Spinal cord (tissue), 10 donors: ENCODE data around the gene TBXAS1. TPM values are rescaled to one million over a fixed set of nuclear protein-coding genes. Genes with fewer than 3 reads are reported as not detected.

Source experiments
- DNase-seq, 6 donors: peaks; one replicate each; pipeline versions ENCODE4 v3.0.0 to v3.0.0-alpha.2; 2013 to 2015; ENCODE audit warnings: low spot score in 6 of 6, low read depth in 4 of 6
- H3K27ac ChIP-seq: one replicate; pipeline ENCODE4 v1.5.1; 2013; ENCODE audit warnings: low read depth, low read length, control low read depth
- H3K27me3 ChIP-seq: one replicate; pipeline ENCODE4 v1.6.1; 2013; ENCODE audit warnings: low read length; ENCODE audit not compliant: control insufficient read depth, insufficient read depth
- H3K36me3 ChIP-seq: one replicate; pipeline ENCODE4 v1.6.1; 2013; ENCODE audit warnings: low read length; ENCODE audit not compliant: control insufficient read depth, insufficient read depth
- H3K4me1 ChIP-seq: one replicate; pipeline ENCODE4 v1.6.1; 2013; ENCODE audit warnings: low read length; ENCODE audit not compliant: control insufficient read depth, insufficient read depth
- H3K4me3 ChIP-seq: one replicate; pipeline ENCODE4 v1.5.1; 2013; ENCODE audit warnings: low read depth, low read length, control low read depth
- H3K9me3 ChIP-seq: one replicate; pipeline ENCODE4 v1.6.1; 2013; ENCODE audit warnings: low read length; ENCODE audit not compliant: control insufficient read depth, insufficient read depth
- WGBS: methylation state at CpG from one replicate; pipeline ENCODE4 v1.1.5; 2013; ENCODE audit warnings: missing lambda C conversion rate; ENCODE audit not compliant: insufficient coverage; 5-methylcytosine and 5-hydroxymethylcytosine counted together
- polyA plus RNA-seq, 2 donors: library from polyadenylated mRNA; unstranded; fragments of 120-200 nt; gene quantifications; one replicate each; pipeline ENCODE4 v1.2.1, GENCODE V29; 2013; ENCODE audit not compliant: insufficient read length in 2 of 2
- total RNA-seq, 2 donors: library from RNA; depleted of rRNA in 1 of 2; stranded (reverse); fragments of 120-200 nt in 1 of 2; fragments of >200 nt in 1 of 2; gene quantifications; one replicate each; pipeline versions ENCODE4 v1.2.3 to v1.2.4, GENCODE V29; 2013 to 2014
- donor health status: healthy.

The TBXAS1 gene
- total and polyA plus RNA-seq, 4 donors = 8.1 to 11.9 (median 10.3) TPM

DNA sequence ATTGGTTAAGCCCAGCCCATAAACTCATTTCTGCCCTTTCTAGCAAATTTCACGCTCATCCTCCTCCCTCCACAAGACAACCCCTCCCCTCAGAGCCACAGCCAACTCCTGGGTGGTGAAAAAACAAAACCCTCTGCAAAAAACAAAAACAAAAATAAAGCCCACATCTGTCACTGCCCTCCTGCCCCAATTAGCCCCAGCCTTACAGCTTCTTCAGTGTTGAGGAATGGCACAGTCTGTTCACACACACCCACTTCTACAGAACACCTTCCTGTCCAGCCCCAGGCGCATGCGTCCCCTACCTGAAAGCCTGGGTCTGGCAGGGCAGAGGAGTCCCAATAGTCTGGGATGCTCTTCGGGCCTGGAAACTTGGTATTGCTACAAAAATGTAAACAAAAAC, 199.2 kb downstream of the TBXAS1 start:
- Histone ChIP-seq H3K27ac (no peak overlapping the region), H3K9me3 (no peaks in the 10 kb centered on the region), H3K27me3 (no peaks in the 10 kb centered on the region), H3K4me1 (no peaks in the 10 kb centered on the region), H3K4me3 (no peak overlapping the region), H3K36me3 (peaks cover 4% of the 10 kb centered on the region)
- 100% methylated on average over 1 of the region's 4 CpGs for WGBS
- DNase-seq = no peak

- no peaks in the 10 kb centered on the region for H3K4me1 ChIP-seq
- DNase-seq = no peak
- WGBS = no CpG with 5 or more reads among the region's 1 CpG
- H3K4me3 ChIP-seq = no peak overlapping the region
- H3K9me3 ChIP-seq = no peaks in the 10 kb centered on the region
- no peak overlapping the region for H3K27ac ChIP-seq
- H3K27me3 ChIP-seq = no peaks in the 10 kb centered on the region
- peaks cover 4% of the 10 kb centered on the region for H3K36me3 ChIP-seq
Observed at GRCh38 chr7:140029072-140029471, 200.0 kb downstream of the TBXAS1 start.

- WGBS = no CpG with 5 or more reads among the region's 1 CpG
- Histone ChIP-seq H3K4me1 (no peaks in the 10 kb centered on the region), H3K36me3 (no peaks in the 10 kb centered on the region), H3K4me3 (no peak overlapping the region), H3K27ac (no peak overlapping the region), H3K9me3 (no peaks in the 10 kb centered on the region), H3K27me3 (no peaks in the 10 kb centered on the region)
- no peak for DNase-seq
Observed at GRCh38 chr7:140031364-140031763, 202.3 kb downstream of the TBXAS1 start.

GRCh38 chr7:140033036-140033435, 204.0 kb downstream of the TBXAS1 start:
- DNase-seq = no peak
- no peak overlapping the region for H3K27ac ChIP-seq
- no peaks in the 10 kb centered on the region for H3K4me1 ChIP-seq
- WGBS = 71% methylated on average over 3 of the region's 8 CpGs
- H3K9me3 ChIP-seq = no peaks in the 10 kb centered on the region
- H3K4me3 ChIP-seq = no peak overlapping the region
- peaks cover 8% of the 10 kb centered on the region for H3K36me3 ChIP-seq
- no peaks in the 10 kb centered on the region for H3K27me3 ChIP-seq

DNA sequence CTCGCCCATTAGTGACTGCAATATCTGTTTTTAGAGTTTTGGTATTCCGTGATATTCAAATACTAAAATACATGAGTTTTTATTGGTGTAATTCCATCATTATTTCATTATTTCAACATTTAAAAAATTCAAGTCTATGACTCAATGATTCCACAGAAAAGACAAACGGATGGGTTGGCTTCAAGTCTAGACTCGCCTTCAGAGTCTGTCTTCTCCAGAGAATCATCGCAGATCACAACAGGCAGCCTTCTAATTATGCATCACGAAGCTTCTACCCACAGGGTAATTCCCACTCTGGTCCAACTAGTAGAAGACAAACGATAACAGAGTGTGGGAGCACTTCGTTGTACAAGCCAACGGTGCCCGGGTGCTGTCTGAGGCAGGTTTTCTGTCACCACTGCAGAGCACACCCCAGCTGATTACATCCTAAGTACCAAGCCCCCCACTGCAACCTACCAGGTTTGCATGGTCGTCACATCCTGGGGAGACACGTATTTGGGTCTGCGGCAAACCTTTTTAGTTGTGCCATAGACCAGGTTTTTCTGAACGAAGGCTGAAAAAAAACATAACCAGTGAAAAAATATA, 204.8 kb downstream of the TBXAS1 start:
- DNase-seq = no peak
- Histone ChIP-seq H3K4me1 (no peaks in the 10 kb centered on the region), H3K4me3 (no peak overlapping the region), H3K36me3 (peaks cover 8% of the 10 kb centered on the region), H3K27ac (no peak overlapping the region), H3K9me3 (no peaks in the 10 kb centered on the region), H3K27me3 (no peaks in the 10 kb centered on the region)
- 87% methylated on average over 8 of the region's 14 CpGs for WGBS

GRCh38 chr7:140034421-140034820, 205.4 kb downstream of the TBXAS1 start:
- Histone ChIP-seq H3K36me3 (peaks cover 8% of the 10 kb centered on the region), H3K4me3 (no peak overlapping the region), H3K27ac (no peak overlapping the region), H3K27me3 (no peaks in the 10 kb centered on the region), H3K4me1 (no peaks in the 10 kb centered on the region), H3K9me3 (no peaks in the 10 kb centered on the region)
- peak in 1 of 6 donors; percentile 62 for DNase-seq

DNA sequence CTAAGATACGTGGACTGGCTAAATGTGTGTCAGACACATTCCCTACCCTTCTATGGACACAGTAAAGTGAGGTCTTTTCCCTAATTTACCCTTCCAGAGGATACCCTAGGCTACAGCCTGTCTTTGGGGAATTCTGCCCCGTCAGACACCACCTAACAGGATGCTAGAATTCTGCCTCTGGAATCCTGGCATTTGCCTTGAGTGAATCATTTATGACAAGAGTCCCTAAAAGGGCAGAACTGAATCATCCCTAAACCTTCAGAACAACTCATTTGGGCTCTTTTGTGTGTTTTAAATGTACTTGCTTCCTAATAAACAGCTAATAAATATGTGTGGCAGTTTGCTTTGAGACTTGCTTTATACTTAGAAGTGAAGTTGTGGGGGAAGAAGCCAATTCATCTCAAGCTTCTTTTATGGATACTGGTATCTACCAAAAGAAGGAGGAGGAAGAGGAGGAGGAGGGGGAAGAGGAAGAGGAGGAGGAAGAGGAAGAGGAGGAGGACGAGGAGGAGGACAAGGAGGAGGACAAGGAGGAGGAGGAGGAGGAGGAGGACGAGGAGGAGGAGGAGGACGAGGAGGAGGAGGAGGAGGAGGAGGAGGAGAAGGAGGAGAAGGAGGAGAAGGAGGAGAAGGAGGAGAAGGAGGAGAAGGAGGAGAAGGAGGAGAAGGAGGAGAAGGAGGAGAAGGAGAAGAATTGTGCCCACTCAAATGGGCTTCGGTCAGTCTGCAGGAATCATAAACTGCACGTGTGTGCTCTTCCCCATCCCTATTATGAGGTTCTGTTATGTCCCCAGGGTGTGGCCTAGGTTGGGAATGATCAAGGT, 206.5 kb downstream of the TBXAS1 start:
- Histone ChIP-seq H3K4me1 (no peaks in the 10 kb centered on the region), H3K36me3 (peaks cover 8% of the 10 kb centered on the region), H3K9me3 (no peaks in the 10 kb centered on the region), H3K27me3 (no peaks in the 10 kb centered on the region), H3K4me3 (no peak overlapping the region), H3K27ac (no peak overlapping the region)
- no peak for DNase-seq
- WGBS = 100% methylated on average over 1 of the region's 7 CpGs

- no peaks in the 10 kb centered on the region for H3K9me3 ChIP-seq
- H3K27ac ChIP-seq = no peak overlapping the region
- no peaks in the 10 kb centered on the region for H3K4me1 ChIP-seq
- WGBS = 97% methylated on average over 5 of the region's 11 CpGs
- DNase-seq = no peak
- no peak overlapping the region for H3K4me3 ChIP-seq
- H3K36me3 ChIP-seq = peaks cover 8% of the 10 kb centered on the region
- H3K27me3 ChIP-seq = no peaks in the 10 kb centered on the region
Observed at GRCh38 chr7:140036224-140036962, 207.3 kb downstream of the TBXAS1 start.

- H3K9me3 ChIP-seq = no peaks in the 10 kb centered on the region
- H3K27me3 ChIP-seq = no peaks in the 10 kb centered on the region
- peaks cover 8% of the 10 kb centered on the region for H3K36me3 ChIP-seq
- H3K27ac ChIP-seq = no peak overlapping the region
- H3K4me1 ChIP-seq = no peaks in the 10 kb centered on the region
- H3K4me3 ChIP-seq = no peak overlapping the region
- DNase-seq = no peak
- WGBS = 73% methylated on average over 2 of the region's 7 CpGs
Observed at GRCh38 chr7:140039066-140039465, 210.0 kb downstream of the TBXAS1 start.
